GM18520 (cell line): ENCODE results near the gene KCNQ1.

Source experiments
- ATAC-seq: cut with Tn5 transposase; IDR thresholded peaks from one replicate; pipeline ENCODE4 v1.9.1; 2021; ENCODE audit not compliant: unreplicated experiment

Gene KCNQ1

GRCh38 chr11:2752204-2752770 is 307.5 kb downstream of the KCNQ1 start:
- no peak for ATAC-seq

- no peak for ATAC-seq
These were observed 308.1 kb downstream of the KCNQ1 start for GRCh38 chr11:2752923-2753322.

DNA sequence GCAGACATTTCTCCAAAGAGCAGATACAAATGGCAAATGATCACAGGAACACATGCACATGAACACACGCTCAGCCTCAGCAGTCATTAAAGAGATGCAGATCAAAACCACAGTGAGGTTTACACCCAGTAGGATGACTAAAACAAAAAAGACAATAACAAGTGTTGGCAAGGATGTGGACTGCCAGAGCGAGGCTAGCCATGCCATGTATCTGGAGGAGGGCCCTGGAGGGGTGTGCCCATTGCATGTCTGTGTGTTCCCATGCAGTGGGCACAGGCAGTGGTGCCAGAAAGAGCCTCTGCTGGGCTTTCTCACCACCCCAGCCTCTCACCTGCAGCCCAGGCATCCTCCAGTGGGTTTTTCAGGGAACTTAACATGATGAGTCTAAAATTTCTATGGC is 309.2 kb downstream of the KCNQ1 start:
- ATAC-seq, result no peak

GRCh38 chr11:2755071-2755470 is 310.3 kb downstream of the KCNQ1 start:
- no peak for ATAC-seq

- ATAC-seq, result no peak
These were observed 313.9 kb downstream of the KCNQ1 start for GRCh38 chr11:2758751-2759150.

GRCh38 chr11:2759228-2760195 is 314.7 kb downstream of the KCNQ1 start:
- ATAC-seq, result no peak

- ATAC-seq, result no peak
These were observed 315.5 kb downstream of the KCNQ1 start for GRCh38 chr11:2760196-2760871.

DNA sequence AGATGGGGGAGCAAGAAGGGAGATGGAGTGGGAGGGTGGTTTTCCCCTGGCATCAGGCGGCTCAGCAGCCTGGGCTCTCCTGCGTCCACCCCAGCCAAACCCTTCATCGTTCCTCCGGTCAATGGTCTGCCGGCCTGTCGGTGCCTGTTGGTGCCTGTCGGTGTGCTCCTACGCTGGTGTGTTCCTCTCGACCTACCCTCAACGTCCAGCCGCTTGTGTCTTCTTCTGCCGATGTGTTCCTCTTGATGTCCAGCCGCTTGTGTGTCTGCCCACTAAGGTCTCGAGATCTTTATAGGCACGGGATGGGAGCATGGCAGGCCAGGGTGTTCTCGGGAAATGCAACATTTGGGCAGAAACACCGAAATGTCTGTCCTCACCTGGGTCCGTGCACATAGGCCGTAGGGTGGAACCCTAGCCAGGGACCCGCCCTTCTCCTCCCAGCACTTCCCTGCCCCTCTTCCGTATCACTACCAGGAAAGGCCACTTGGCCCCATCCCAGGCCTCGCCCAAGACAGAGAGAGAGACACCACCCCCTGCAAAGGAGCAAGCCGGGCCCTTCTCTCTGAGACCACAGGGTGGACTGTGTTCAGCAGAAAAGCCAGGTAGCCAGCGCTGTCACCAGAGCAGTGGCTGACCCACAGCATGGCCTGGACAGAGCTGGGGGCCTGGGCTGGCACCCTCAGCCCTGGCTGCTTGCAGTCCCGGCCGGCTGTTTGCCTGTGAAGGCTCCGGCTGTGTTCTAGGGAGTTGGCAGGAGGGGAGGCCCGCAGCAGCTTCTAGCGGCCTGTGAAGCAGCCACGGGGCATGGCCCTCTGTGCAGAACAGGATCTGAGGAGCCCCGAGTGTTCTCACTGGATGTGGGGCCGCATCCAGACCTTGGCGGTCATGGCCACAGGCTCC is 316.6 kb downstream of the KCNQ1 start:
- ATAC-seq, result no peak

DNA sequence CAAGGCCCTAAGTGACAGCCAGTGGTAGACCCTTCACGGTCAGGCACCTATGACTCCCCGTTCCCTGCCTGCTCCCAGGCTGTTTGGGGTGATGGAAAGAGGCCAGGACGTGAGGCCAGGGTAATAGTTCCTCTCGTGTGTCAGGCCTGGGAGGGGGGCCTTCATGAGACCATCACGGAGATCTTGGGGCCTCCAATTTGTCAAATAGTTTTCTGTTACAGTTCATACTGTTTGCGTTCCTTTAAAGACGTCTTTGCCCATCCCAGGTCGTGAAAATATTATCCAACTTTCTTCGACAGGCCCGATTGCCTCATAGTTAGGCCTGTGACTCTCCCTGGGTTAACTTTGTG is 317.2 kb downstream of the KCNQ1 start:
- no peak for ATAC-seq

DNA sequence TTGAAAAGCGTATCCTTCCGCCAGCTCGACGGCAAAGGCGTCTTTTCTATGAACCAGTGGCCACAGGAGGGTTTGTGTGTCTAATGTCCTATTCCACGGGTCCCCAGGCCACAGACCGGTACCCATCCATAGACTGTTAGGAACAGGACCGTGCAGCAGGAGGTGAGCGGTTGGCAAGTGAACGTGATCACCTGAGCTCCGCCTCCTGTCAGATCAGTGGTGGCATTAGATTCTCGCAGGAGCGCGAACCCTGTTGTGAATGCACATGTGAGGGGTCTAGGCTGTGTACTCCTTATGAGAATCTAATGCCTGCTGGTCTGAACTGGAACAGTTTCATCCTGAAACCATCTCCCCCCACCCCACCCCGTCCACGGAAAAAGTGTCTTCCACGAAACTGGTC is 317.6 kb downstream of the KCNQ1 start:
- ATAC-seq, result no peak

DNA sequence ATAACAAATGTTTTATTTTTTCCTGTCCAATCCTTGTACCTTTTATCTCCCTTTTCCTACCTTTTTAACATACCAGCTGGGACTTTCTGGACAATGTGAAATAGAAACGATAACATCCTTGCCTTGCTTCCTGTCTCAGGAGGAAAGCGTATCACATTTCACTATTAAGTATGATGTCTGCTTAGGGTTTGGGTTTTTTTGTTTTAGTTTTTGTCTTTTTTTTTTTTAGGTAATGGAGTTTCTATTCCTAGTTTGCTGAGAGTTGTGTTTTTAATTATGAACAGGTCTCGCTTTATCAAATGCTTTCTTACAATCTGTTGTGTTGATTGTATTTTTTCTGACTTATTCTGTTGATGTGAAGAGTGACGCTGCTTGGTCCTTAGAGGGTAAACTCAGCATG is 319.2 kb downstream of the KCNQ1 start:
- ATAC-seq, result no peak

DNA sequence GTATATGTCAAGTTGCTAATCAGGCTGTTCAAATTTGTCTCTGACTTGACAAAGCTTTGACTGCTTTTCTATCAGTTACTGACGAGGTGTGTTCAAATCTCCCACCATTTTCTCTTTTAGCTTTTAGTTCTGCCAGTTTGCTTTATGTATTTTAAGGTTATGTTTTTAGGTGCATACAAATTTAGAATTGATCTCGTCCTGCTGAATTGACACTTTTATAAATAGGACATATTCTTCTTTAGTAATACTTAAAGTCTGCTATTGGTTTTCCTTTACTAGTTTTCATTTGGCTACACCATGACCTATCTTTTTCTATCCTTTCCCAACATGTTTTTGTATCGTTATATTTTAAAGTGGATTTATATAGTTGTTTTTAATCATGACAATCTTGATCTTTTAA is 320.7 kb downstream of the KCNQ1 start:
- ATAC-seq, result no peak

GRCh38 chr11:2766166-2766565 is 321.4 kb downstream of the KCNQ1 start:
- ATAC-seq, result no peak

- ATAC-seq, result no peak
These were observed 322.3 kb downstream of the KCNQ1 start for GRCh38 chr11:2767071-2767470.

- no peak for ATAC-seq
These were observed 323.0 kb downstream of the KCNQ1 start for GRCh38 chr11:2767801-2768200.

- no peak for ATAC-seq
These were observed 323.9 kb downstream of the KCNQ1 start for GRCh38 chr11:2768471-2769408.

GRCh38 chr11:2769409-2770095 is 324.7 kb downstream of the KCNQ1 start:
- no peak for ATAC-seq

DNA sequence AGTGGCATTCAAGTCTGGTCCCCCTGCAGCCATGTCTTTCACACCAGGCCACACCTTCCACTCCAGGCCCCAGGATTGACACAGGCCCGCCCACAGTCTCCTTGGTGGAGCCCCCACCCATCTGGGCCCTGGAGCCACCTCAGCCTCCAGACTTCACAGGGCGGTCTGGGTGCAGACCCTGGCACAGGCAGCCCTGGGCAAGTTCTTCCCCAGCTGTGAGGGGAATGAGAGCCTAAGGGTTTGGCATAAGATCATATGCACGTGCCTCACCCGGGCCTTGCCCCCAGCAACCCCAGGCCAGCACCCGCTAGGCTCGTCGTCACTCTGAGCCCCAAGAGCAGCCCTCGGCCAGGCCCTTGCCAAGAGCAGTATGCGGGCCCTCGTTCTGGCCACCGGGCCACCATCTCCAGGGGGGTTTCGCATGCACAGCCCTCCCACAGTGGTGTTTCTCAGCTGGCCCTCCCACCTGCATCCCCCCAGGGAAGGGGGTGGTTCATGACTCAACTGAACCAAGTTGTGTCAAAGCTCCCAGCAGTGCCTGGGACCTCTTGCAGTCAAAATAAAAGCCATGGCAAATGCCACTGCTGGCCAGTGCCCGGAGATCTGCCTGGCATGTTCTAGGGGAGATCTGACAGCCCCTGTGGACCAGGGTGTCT is 325.4 kb downstream of the KCNQ1 start:
- no peak for ATAC-seq

- ATAC-seq, result no peak
These were observed 326.0 kb downstream of the KCNQ1 start for GRCh38 chr11:2770761-2771301.
